T-helper 22 cell (primary cell): Measurements from ENCODE around the gene EEF1AKMT2.
"Not testable (repeated sequence)": the region's sequence is repeated elsewhere in the genome, so short reads cannot be mapped to it uniquely, and the experiment has no call there.

Experiments used
- DNase-seq: peaks from one replicate; pipeline ENCODE4 v3.0.0-alpha.2; 2020; ENCODE audit warnings: low read depth

The EEF1AKMT2 gene

GRCh38 chr10:124791547-124792348, at the start of gene EEF1AKMT2:
Gene EEF1AKMT2, minus strand, starts transcription at chr10:124791887. Its CDS starts 54 bp downstream, at chr10:124791833.
- DNase-seq: peak; percentile 64

GRCh38 chr10:124837687-124838086, 46.0 kb upstream of the EEF1AKMT2 start:
- DNase-seq: no peak

GRCh38 chr10:124831116-124831515, 39.4 kb upstream of the EEF1AKMT2 start:
- DNase-seq: no peak

GRCh38 chr10:124830445-124830844, 38.8 kb upstream of the EEF1AKMT2 start:
- no peak for DNase-seq

- DNase-seq: no peak
Measured at GRCh38 chr10:124829447-124830115, 37.9 kb upstream of the EEF1AKMT2 start.

GRCh38 chr10:124827474-124827873, 35.8 kb upstream of the EEF1AKMT2 start:
- DNase-seq: no peak

GRCh38 chr10:124826262-124826661, 34.6 kb upstream of the EEF1AKMT2 start:
- DNase-seq: no peak

GRCh38 chr10:124825702-124826101, 34.0 kb upstream of the EEF1AKMT2 start:
- no peak for DNase-seq

- DNase-seq: not testable (repeated sequence)
Measured at GRCh38 chr10:124824932-124825331, 33.2 kb upstream of the EEF1AKMT2 start.

- DNase-seq: no peak
Measured at GRCh38 chr10:124824507-124824906, 32.8 kb upstream of the EEF1AKMT2 start.

- no peak for DNase-seq
Measured at GRCh38 chr10:124821520-124821919, 29.8 kb upstream of the EEF1AKMT2 start.

GRCh38 chr10:124820121-124820520, 28.4 kb upstream of the EEF1AKMT2 start:
- no peak for DNase-seq

GRCh38 chr10:124802313-124802675, 10.6 kb upstream of the EEF1AKMT2 start:
- DNase-seq: no peak

GRCh38 chr10:124799211-124799610, 7.5 kb upstream of the EEF1AKMT2 start:
- DNase-seq: no peak

GRCh38 chr10:124798781-124799180, 7.1 kb upstream of the EEF1AKMT2 start:
- DNase-seq: no peak

- no peak for DNase-seq
Measured at GRCh38 chr10:124798364-124798763, 6.7 kb upstream of the EEF1AKMT2 start.

- DNase-seq: no peak
Measured at GRCh38 chr10:124792998-124793352, 1.3 kb upstream of the EEF1AKMT2 start.

GRCh38 chr10:124782900-124783299, 8.8 kb downstream of the EEF1AKMT2 start:
- DNase-seq: not testable (repeated sequence)

- DNase-seq: no peak
Measured at GRCh38 chr10:124768791-124769190, 22.9 kb downstream of the EEF1AKMT2 start.

- DNase-seq: no peak
Measured at GRCh38 chr10:124765256-124765655, 26.4 kb downstream of the EEF1AKMT2 start.

- no peak for DNase-seq
Measured at GRCh38 chr10:124763267-124763666, 28.4 kb downstream of the EEF1AKMT2 start.

GRCh38 chr10:124762281-124762680, 29.4 kb downstream of the EEF1AKMT2 start:
- DNase-seq: no peak

- DNase-seq: no peak
Measured at GRCh38 chr10:124756156-124756903, 35.4 kb downstream of the EEF1AKMT2 start.
